Left ventricle myocardium inferior (tissue), 1 donor: ENCODE data around the gene ACOD1. TPM values are rescaled to one million over a fixed set of nuclear protein-coding genes. Genes with fewer than 3 reads are reported as not detected.

Experiments
- DNase-seq: peaks from one replicate; pipeline ENCODE4 v3.0.0-alpha.2; 2020
- H3K27ac ChIP-seq: fragments of 200-600 bp; replicated peaks from 2 replicates; pipeline ENCODE4 v1.8.0; 2021
- H3K27me3 ChIP-seq: fragments of 200-600 bp; 2 replicates; pipeline ENCODE4 v1.8.0; 2021; ENCODE audit warnings: low read depth
- H3K36me3 ChIP-seq: fragments of 200-600 bp; 2 replicates; pipeline ENCODE4 v1.8.0; 2021
- H3K4me1 ChIP-seq: fragments of 200-600 bp; 2 replicates; pipeline ENCODE4 v1.8.0; 2021
- H3K4me3 ChIP-seq: fragments of 200-600 bp; 2 replicates; pipeline ENCODE4 v1.8.0; 2021; ENCODE audit warnings: mild to moderate bottlenecking, moderate library complexity
- H3K9me3 ChIP-seq: fragments of 200-600 bp; replicated peaks from 2 replicates; pipeline ENCODE4 v1.8.0; 2021
- CTCF ChIP-seq: fragments of 200-600 bp; IDR thresholded peaks from 2 replicates; pipeline ENCODE4 v1.8.0; 2021; ENCODE audit warnings: antibody characterized with exemption, mild to moderate bottlenecking, borderline replicate concordance
- intact Hi-C: fragments of 100-400 bp; cut with micrococcal nuclease; formaldehyde crosslinking; loops from one replicate; pipeline ENCODE4 v1.11.0; 2022
- total RNA-seq: library from RNA; stranded (reverse); fragmentation: NEBNext Ultra II Directional; extraction: Animal tissue kit (Norgen Biotek cat#: 25700); gene quantifications from one replicate; pipeline ENCODE4 v1.2.1, GENCODE V29; 2021
- donor health status: DM: no; HTN: yes; CAD: no; lungs with severe emphysema.

The ACOD1 gene
- total RNA-seq, 1 donor from 2014 or later: not detected

- H3K4me3 ChIP-seq: no peak overlapping the region
- no peaks in the 10 kb centered on the region for H3K27me3 ChIP-seq
- no peak overlapping the region for H3K27ac ChIP-seq
- H3K4me1 ChIP-seq: no peaks in the 10 kb centered on the region
- peaks cover 19% of the 10 kb centered on the region for H3K9me3 ChIP-seq
- TF ChIP-seq CTCF: no peak
- no peaks in the 10 kb centered on the region for H3K36me3 ChIP-seq
- intact Hi-C loops: no loop called here
- DNase-seq: no peak
Measured at GRCh38 chr13:76929320-76929719, 19.0 kb upstream of the ACOD1 start.

- DNase-seq: no peak
- no peaks in the 10 kb centered on the region for H3K36me3 ChIP-seq
- H3K4me3 ChIP-seq: no peak overlapping the region
- H3K27me3 ChIP-seq: no peaks in the 10 kb centered on the region
- H3K27ac ChIP-seq: no peak overlapping the region
- H3K9me3 ChIP-seq: peaks cover 19% of the 10 kb centered on the region
- TF ChIP-seq CTCF: no peak
- no peaks in the 10 kb centered on the region for H3K4me1 ChIP-seq
- intact Hi-C loops: no loop called here
Measured at GRCh38 chr13:76929851-76930374, 18.4 kb upstream of the ACOD1 start.

- no peak for TF ChIP-seq CTCF
- intact Hi-C loops: no loop called here
- H3K27me3 ChIP-seq: no peaks in the 10 kb centered on the region
- no peak overlapping the region for H3K27ac ChIP-seq
- no peak overlapping the region for H3K4me3 ChIP-seq
- no peaks in the 10 kb centered on the region for H3K36me3 ChIP-seq
- H3K4me1 ChIP-seq: no peaks in the 10 kb centered on the region
- no peak for DNase-seq
- peaks cover 22% of the 10 kb centered on the region for H3K9me3 ChIP-seq
Measured at GRCh38 chr13:76932076-76932475, 16.2 kb upstream of the ACOD1 start.

GRCh38 chr13:76934671-76935070 lies 13.6 kb upstream of the ACOD1 start:
- H3K27ac ChIP-seq: no peak overlapping the region
- intact Hi-C loops: no loop called here
- no peak for TF ChIP-seq CTCF
- H3K9me3 ChIP-seq: peaks cover 23% of the 10 kb centered on the region
- no peak overlapping the region for H3K4me3 ChIP-seq
- no peaks in the 10 kb centered on the region for H3K27me3 ChIP-seq
- no peaks in the 10 kb centered on the region for H3K4me1 ChIP-seq
- H3K36me3 ChIP-seq: no peaks in the 10 kb centered on the region
- no peak for DNase-seq

GRCh38 chr13:76936763-76937162 lies 11.5 kb upstream of the ACOD1 start:
- Histone ChIP-seq H3K27me3 (no peaks in the 10 kb centered on the region), H3K9me3 (peaks cover 9% of the 10 kb centered on the region), H3K27ac (no peak overlapping the region), H3K4me1 (no peaks in the 10 kb centered on the region), H3K4me3 (no peak overlapping the region), H3K36me3 (no peaks in the 10 kb centered on the region)
- intact Hi-C loops: no loop called here
- DNase-seq: no peak
- TF ChIP-seq CTCF: no peak
